ENCODE data around the gene SKIC2.
"Not testable (repeated sequence)": the region's sequence is repeated elsewhere in the genome, so short reads cannot be mapped to it uniquely, and the experiment has no call there.

Gene SKIC2

DNA sequence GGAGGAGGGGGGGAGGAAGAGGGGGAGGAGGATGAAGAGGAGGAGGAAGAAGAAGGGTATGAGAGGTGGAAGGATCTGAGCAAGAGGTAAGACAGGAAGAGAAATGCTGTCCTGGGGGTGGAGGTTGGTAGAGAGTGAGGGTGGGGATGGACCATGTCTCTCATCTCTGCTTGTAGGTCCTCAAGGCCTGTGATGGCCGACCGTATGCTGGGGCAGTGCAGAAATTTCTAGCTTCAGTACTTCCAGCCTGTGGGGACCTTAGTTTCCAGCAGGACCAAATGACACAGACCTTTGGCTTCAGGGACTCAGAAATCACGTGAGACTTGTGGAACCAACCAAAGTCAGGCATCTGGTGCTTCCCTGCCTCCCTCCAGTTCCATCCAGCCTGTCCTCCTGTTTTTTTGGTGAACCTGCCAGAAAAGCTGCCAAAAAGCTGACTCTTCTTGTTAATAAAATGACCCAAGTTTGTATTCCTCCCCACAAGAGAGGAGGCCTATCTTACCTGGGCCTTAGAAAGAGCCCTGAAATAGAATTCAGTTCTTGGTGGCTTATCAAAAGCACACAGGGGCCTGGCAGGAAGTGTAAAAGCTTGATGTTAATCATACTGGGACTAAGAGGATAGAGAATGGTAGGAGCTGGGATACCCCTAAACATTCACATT lies 20.4 kb downstream of the SKIC2 start:
- Histone ChIP-seq H3K56ac (ENCODE audit: low read length) (no peak overlapping the region), H3K4me1 (ENCODE audit: control insufficient read depth, low read depth, low read length) (no peaks in the 10 kb centered on the region)

GRCh38 chr6:31980195-31980876 lies 21.4 kb downstream of the SKIC2 start:
- H3K4me3 ChIP-seq (ENCODE audit: low read length); H3K27me3 ChIP-seq (ENCODE audit: insufficient read depth, low read length, poor library complexity); H3K79me2 ChIP-seq (ENCODE audit: control insufficient read depth, insufficient read depth, low read length); DNase-seq; H3K23ac ChIP-seq (ENCODE audit: low read length); H4K5ac ChIP-seq (ENCODE audit: low read length); H3K56ac ChIP-seq (ENCODE audit: low read length); H2BK5ac ChIP-seq (ENCODE audit: low read length); H3K4ac ChIP-seq (ENCODE audit: low read depth, low read length); H2AK5ac ChIP-seq (ENCODE audit: low read length); H3K4me1 ChIP-seq (ENCODE audit: control insufficient read depth, low read depth, low read length); H3K27ac ChIP-seq (ENCODE audit: low read depth, low read length); H3K4me2 ChIP-seq (ENCODE audit: low read length); H3K79me1 ChIP-seq (ENCODE audit: low read length); H3K18ac ChIP-seq (ENCODE audit: low read length); H3K36me3 ChIP-seq (ENCODE audit: control insufficient read depth, insufficient read depth, low read length); H2BK15ac ChIP-seq (replicated peaks; ENCODE audit: low read depth); H4K8ac ChIP-seq (ENCODE audit: low read depth, low read length); H3K9ac ChIP-seq (ENCODE audit: low read length); H2BK120ac ChIP-seq (ENCODE audit: low read depth, low read length): not testable (repeated sequence)
- WGBS (ENCODE audit: extremely low coverage, insufficient coverage, low lambda C conversion rate) = no CpG with 5 or more reads among the region's 13 CpGs

More for the DNA sequence above, 20.4 kb downstream of the SKIC2 start:
- H3K4ac ChIP-seq (ENCODE audit: low read depth, low read length) = no peak overlapping the region
- H3K4me2 ChIP-seq (ENCODE audit: low read length) = no peak overlapping the region
- H4K8ac ChIP-seq (ENCODE audit: low read depth, low read length) = no peak overlapping the region
- WGBS (ENCODE audit: extremely low coverage, insufficient coverage, low lambda C conversion rate) = no CpG with 5 or more reads among the region's 3 CpGs
- no peak overlapping the region for H3K18ac ChIP-seq (ENCODE audit: low read length)
- no peak overlapping the region for H4K5ac ChIP-seq (ENCODE audit: low read length)
- no peaks in the 10 kb centered on the region for H3K36me3 ChIP-seq (ENCODE audit: control insufficient read depth, insufficient read depth, low read length)
- no peak overlapping the region for H2BK5ac ChIP-seq (ENCODE audit: low read length)
- H2BK15ac ChIP-seq (replicated peaks; ENCODE audit: low read depth) = no peak overlapping the region
- H3K79me1 ChIP-seq (ENCODE audit: low read length) = no peaks in the 10 kb centered on the region
- no peaks in the 10 kb centered on the region for H3K27me3 ChIP-seq (ENCODE audit: insufficient read depth, low read length, poor library complexity)
- H3K27ac ChIP-seq (ENCODE audit: low read depth, low read length) = no peak overlapping the region
- H3K79me2 ChIP-seq (ENCODE audit: control insufficient read depth, insufficient read depth, low read length) = no peaks in the 10 kb centered on the region
- H3K23ac ChIP-seq (ENCODE audit: low read length) = no peak overlapping the region
- no peak overlapping the region for H2BK120ac ChIP-seq (ENCODE audit: low read depth, low read length)
- H3K4me3 ChIP-seq (ENCODE audit: low read length) = no peak overlapping the region
- no peak overlapping the region for H2AK5ac ChIP-seq (ENCODE audit: low read length)
- no peak for DNase-seq
- H3K9ac ChIP-seq (ENCODE audit: low read length) = no peak overlapping the region

DNA sequence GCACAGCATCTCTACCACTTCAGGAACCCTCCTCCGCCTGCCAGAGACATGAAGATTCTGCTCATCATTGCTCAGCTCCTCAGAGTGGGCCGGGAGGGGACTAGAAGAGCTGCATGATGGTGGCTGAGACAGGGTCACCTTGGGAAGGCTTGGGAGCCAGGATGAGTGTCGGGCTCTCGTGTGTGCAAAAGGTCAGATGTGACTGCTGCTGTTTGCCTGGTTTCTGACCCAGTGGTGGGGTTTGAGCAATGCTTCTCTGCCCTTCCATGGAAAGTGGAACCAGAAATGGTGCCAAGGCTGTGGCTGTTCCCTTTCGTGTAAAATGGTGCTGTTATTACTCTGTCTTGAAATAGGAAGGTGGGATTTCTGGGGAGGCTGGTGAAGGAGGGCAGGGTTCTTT lies 22.0 kb downstream of the SKIC2 start:
- not testable (repeated sequence) for H2AK5ac ChIP-seq (ENCODE audit: low read length); H3K79me1 ChIP-seq (ENCODE audit: low read length); H3K9ac ChIP-seq (ENCODE audit: low read length); H3K4me1 ChIP-seq (ENCODE audit: control insufficient read depth, low read depth, low read length); H3K27ac ChIP-seq (ENCODE audit: low read depth, low read length); H4K8ac ChIP-seq (ENCODE audit: low read depth, low read length); H3K18ac ChIP-seq (ENCODE audit: low read length); H4K5ac ChIP-seq (ENCODE audit: low read length); H3K36me3 ChIP-seq (ENCODE audit: control insufficient read depth, insufficient read depth, low read length); H3K27me3 ChIP-seq (ENCODE audit: insufficient read depth, low read length, poor library complexity); H3K4me2 ChIP-seq (ENCODE audit: low read length); H3K56ac ChIP-seq (ENCODE audit: low read length); H2BK120ac ChIP-seq (ENCODE audit: low read depth, low read length); H3K4me3 ChIP-seq (ENCODE audit: low read length); H2BK15ac ChIP-seq (replicated peaks; ENCODE audit: low read depth); H3K79me2 ChIP-seq (ENCODE audit: control insufficient read depth, insufficient read depth, low read length); H2BK5ac ChIP-seq (ENCODE audit: low read length); H3K4ac ChIP-seq (ENCODE audit: low read depth, low read length); DNase-seq; H3K23ac ChIP-seq (ENCODE audit: low read length)
- no CpG with 5 or more reads among the region's 5 CpGs for WGBS (ENCODE audit: extremely low coverage, insufficient coverage, low lambda C conversion rate)

- H3K4me1 ChIP-seq (ENCODE audit: control insufficient read depth, low read depth, low read length); H3K4me3 ChIP-seq (ENCODE audit: low read length); H3K56ac ChIP-seq (ENCODE audit: low read length); H2AK5ac ChIP-seq (ENCODE audit: low read length); H3K18ac ChIP-seq (ENCODE audit: low read length); H2BK15ac ChIP-seq (replicated peaks; ENCODE audit: low read depth); DNase-seq; H2BK5ac ChIP-seq (ENCODE audit: low read length); H4K8ac ChIP-seq (ENCODE audit: low read depth, low read length); H3K36me3 ChIP-seq (ENCODE audit: control insufficient read depth, insufficient read depth, low read length); H2BK120ac ChIP-seq (ENCODE audit: low read depth, low read length); H3K4me2 ChIP-seq (ENCODE audit: low read length); H3K4ac ChIP-seq (ENCODE audit: low read depth, low read length); H4K5ac ChIP-seq (ENCODE audit: low read length); H3K23ac ChIP-seq (ENCODE audit: low read length); H3K79me1 ChIP-seq (ENCODE audit: low read length); H3K9ac ChIP-seq (ENCODE audit: low read length); H3K27me3 ChIP-seq (ENCODE audit: insufficient read depth, low read length, poor library complexity); H3K79me2 ChIP-seq (ENCODE audit: control insufficient read depth, insufficient read depth, low read length); H3K27ac ChIP-seq (ENCODE audit: low read depth, low read length): not testable (repeated sequence)
- WGBS (ENCODE audit: extremely low coverage, insufficient coverage, low lambda C conversion rate) = no CpG with 5 or more reads among the region's 7 CpGs
These were observed 22.8 kb downstream of the SKIC2 start, which contains the start of gene C4A for GRCh38 chr6:31981744-31982143. Gene C4A, plus strand, starts transcription at chr6:31982057. Its CDS starts 51 bp downstream, at chr6:31982108.

DNA sequence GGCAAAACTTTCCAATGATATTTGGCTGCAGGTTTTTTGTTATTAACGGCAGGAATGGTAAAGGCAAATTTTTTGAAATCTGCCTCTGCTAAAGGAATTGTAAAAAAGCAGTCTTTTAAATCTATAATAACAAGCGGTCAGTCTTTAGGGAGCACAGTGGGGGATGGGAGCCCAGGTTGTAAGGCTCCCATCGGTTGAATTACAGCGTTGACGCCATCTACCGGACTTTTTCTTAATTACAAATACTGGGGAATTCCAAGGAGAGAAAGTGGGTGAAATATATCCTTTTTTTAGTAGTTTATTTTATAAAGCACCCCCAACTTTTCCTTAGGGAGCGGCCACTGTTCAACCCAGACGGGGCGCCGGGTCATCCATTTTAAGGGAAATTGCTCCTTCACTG lies 30.4 kb downstream of the SKIC2 start:
- H2BK5ac ChIP-seq (ENCODE audit: low read length); H2BK120ac ChIP-seq (ENCODE audit: low read depth, low read length); H3K36me3 ChIP-seq (ENCODE audit: control insufficient read depth, insufficient read depth, low read length); DNase-seq; H4K5ac ChIP-seq (ENCODE audit: low read length); H3K18ac ChIP-seq (ENCODE audit: low read length); H3K79me1 ChIP-seq (ENCODE audit: low read length); H3K4ac ChIP-seq (ENCODE audit: low read depth, low read length); H3K27ac ChIP-seq (ENCODE audit: low read depth, low read length); H2AK5ac ChIP-seq (ENCODE audit: low read length); H3K56ac ChIP-seq (ENCODE audit: low read length); H3K4me2 ChIP-seq (ENCODE audit: low read length); H4K8ac ChIP-seq (ENCODE audit: low read depth, low read length); H3K4me1 ChIP-seq (ENCODE audit: control insufficient read depth, low read depth, low read length); H3K79me2 ChIP-seq (ENCODE audit: control insufficient read depth, insufficient read depth, low read length); H3K23ac ChIP-seq (ENCODE audit: low read length); H3K27me3 ChIP-seq (ENCODE audit: insufficient read depth, low read length, poor library complexity); H3K9ac ChIP-seq (ENCODE audit: low read length); H3K4me3 ChIP-seq (ENCODE audit: low read length); H2BK15ac ChIP-seq (replicated peaks; ENCODE audit: low read depth): not testable (repeated sequence)
- WGBS (ENCODE audit: extremely low coverage, insufficient coverage, low lambda C conversion rate) = no CpG with 5 or more reads among the region's 10 CpGs
